Stimulated activated CD8-positive, alpha-beta memory T cell treated with anti-CD3 and anti-CD28 coated beads, Interleukin-4, amount 100 ng/mL, for 4 hours (primary cell): ENCODE data around the gene KIF21B.

Experiments used
- DNase-seq, 2 donors: peaks; one replicate each; pipeline ENCODE4 v3.0.0-alpha.2; 2020; ENCODE audit warnings: low read depth in 2 of 2, low spot score in 1 of 2

Gene KIF21B

GRCh38 chr1:201020721-201021629, 2.5 kb downstream of the KIF21B start:
- DNase-seq = no peak

GRCh38 chr1:201020040-201020591, 3.4 kb downstream of the KIF21B start:
- DNase-seq = no peak

GRCh38 chr1:201019321-201019977, 4.1 kb downstream of the KIF21B start:
- DNase-seq = peak; percentile 72 to 83

GRCh38 chr1:201017828-201018163, 5.7 kb downstream of the KIF21B start:
- DNase-seq = no peak

GRCh38 chr1:201016943-201017827, 6.3 kb downstream of the KIF21B start:
- DNase-seq = no peak

- DNase-seq = no peak
These were observed 7.3 kb downstream of the KIF21B start for GRCh38 chr1:201016211-201016651.

GRCh38 chr1:201015551-201016091, 7.9 kb downstream of the KIF21B start:
- no peak for DNase-seq

- no peak for DNase-seq
These were observed 8.7 kb downstream of the KIF21B start for GRCh38 chr1:201014816-201015200.

- DNase-seq = no peak
These were observed 9.3 kb downstream of the KIF21B start for GRCh38 chr1:201013991-201014815.

- no peak for DNase-seq
These were observed 10.5 kb downstream of the KIF21B start for GRCh38 chr1:201013031-201013485.

- DNase-seq = no peak
These were observed 11.9 kb downstream of the KIF21B start for GRCh38 chr1:201011616-201012015.

GRCh38 chr1:201009962-201010645, 13.4 kb downstream of the KIF21B start:
- no peak for DNase-seq

GRCh38 chr1:201008666-201009360, 14.7 kb downstream of the KIF21B start:
- DNase-seq = no peak

GRCh38 chr1:201007481-201007880, 16.0 kb downstream of the KIF21B start:
- no peak for DNase-seq

GRCh38 chr1:201006450-201006849, 17.1 kb downstream of the KIF21B start:
- no peak for DNase-seq

- no peak for DNase-seq
These were observed 18.8 kb downstream of the KIF21B start for GRCh38 chr1:201004732-201005131.

- DNase-seq = no peak
These were observed 19.4 kb downstream of the KIF21B start for GRCh38 chr1:201004154-201004553.

- DNase-seq = no peak
These were observed 21.0 kb downstream of the KIF21B start for GRCh38 chr1:201002510-201002909.

GRCh38 chr1:201001962-201002361, 21.6 kb downstream of the KIF21B start:
- no peak for DNase-seq
